Stimulated activated CD4-positive, alpha-beta T cell treated with anti-CD3 and anti-CD28 coated beads, Interleukin-2, amount 100 ng/mL, for 4 hours (primary cell): Measurements from ENCODE around the gene PAN2.

Experiments used
- DNase-seq: peaks from one replicate; pipeline ENCODE4 v3.0.0-alpha.2; 2020; ENCODE audit warnings: low read depth

The PAN2 gene

GRCh38 chr12:56267443-56268071 lies 66.2 kb downstream of the PAN2 start:
- no peak for DNase-seq

- peak; percentile 85 for DNase-seq
Measured at GRCh38 chr12:56266693-56267442, 66.9 kb downstream of the PAN2 start, which contains the start of gene COQ10A. COQ10A (plus strand) TSS chr12:56266942; CDS start chr12:56267119, 177 bp downstream.
